ENCODE data around the gene THG1L.

The THG1L gene

GRCh38 chr5:157703736-157704135, 27.5 kb upstream of the THG1L start:
- Histone ChIP-seq H3K36me3 (ENCODE audit: insufficient read depth, low read length) (no peaks in the 10 kb centered on the region), H3K4me1 (ENCODE audit: insufficient read depth, low read length, poor library complexity, severe bottlenecking) (no peaks in the 10 kb centered on the region), H3K79me2 (ENCODE audit: insufficient read depth, low read length) (no peaks in the 10 kb centered on the region), H3K9me2 (replicated peaks; ENCODE audit: low read depth, low read length) (no peaks in the 10 kb centered on the region), H3K4me3 (ENCODE audit: low read length, poor library complexity, severe bottlenecking) (no peak overlapping the region), H4K20me1 (ENCODE audit: insufficient read depth, low read length, poor library complexity, severe bottlenecking) (no peaks in the 10 kb centered on the region), H3K4me2 (ENCODE audit: low read depth, low read length, poor library complexity, severe bottlenecking) (no peak overlapping the region), H3K9me3 (ENCODE audit: insufficient read depth, low read depth, low read length) (no peaks in the 10 kb centered on the region), H3K9ac (ENCODE audit: low read depth, low read length, poor library complexity, severe bottlenecking) (no peak overlapping the region), H3F3A (ENCODE audit: low read depth) (no peaks in the 10 kb centered on the region), H2AFZ (ENCODE audit: low read length) (no peak overlapping the region), H3K27me3 (ENCODE audit: insufficient read depth, low read length, poor library complexity, severe bottlenecking) (no peaks in the 10 kb centered on the region)
- TF ChIP-seq CTCF (conservative IDR thresholded peaks at IDR 0.05; ENCODE audit: low read length) (no peak), EZH2phosphoT487 (IDR thresholded peaks at IDR 0.05; ENCODE audit: borderline replicate concordance) (no peak)

DNA sequence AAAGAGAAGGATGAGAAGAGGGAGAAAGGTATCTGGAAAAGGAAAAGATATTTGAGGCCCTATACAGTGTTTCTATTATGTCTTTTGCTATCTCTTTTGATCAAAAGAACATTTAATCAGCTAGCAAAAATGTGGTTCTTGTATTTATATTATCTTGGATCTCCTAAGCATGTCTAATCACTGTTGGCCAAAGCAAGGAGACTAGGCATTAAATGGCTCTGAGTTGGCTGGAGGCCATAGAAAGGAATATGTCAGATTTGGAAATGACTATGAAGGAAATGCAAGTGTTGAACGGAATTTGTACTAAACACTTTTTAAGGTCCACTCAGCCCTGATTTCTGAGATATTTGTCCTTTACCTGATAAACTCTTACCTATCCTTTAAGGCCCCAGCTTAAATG, 22.4 kb upstream of the THG1L start:
- no peaks in the 10 kb centered on the region for H3K4me1 ChIP-seq (ENCODE audit: insufficient read depth, low read length, poor library complexity, severe bottlenecking)
- H3K79me2 ChIP-seq (ENCODE audit: insufficient read depth, low read length): no peaks in the 10 kb centered on the region
- no peak overlapping the region for H3K9ac ChIP-seq (ENCODE audit: low read depth, low read length, poor library complexity, severe bottlenecking)
- TF ChIP-seq CTCF (conservative IDR thresholded peaks at IDR 0.05; ENCODE audit: low read length) (no peak), EZH2phosphoT487 (IDR thresholded peaks at IDR 0.05; ENCODE audit: borderline replicate concordance) (no peak)
- no peak overlapping the region for H3K4me2 ChIP-seq (ENCODE audit: low read depth, low read length, poor library complexity, severe bottlenecking)
- H3K4me3 ChIP-seq (ENCODE audit: low read length, poor library complexity, severe bottlenecking): no peak overlapping the region
- H3K36me3 ChIP-seq (ENCODE audit: insufficient read depth, low read length): no peaks in the 10 kb centered on the region
- no peaks in the 10 kb centered on the region for H3K27me3 ChIP-seq (ENCODE audit: insufficient read depth, low read length, poor library complexity, severe bottlenecking)
- H3K9me3 ChIP-seq (ENCODE audit: insufficient read depth, low read depth, low read length): no peaks in the 10 kb centered on the region
- no peak overlapping the region for H2AFZ ChIP-seq (ENCODE audit: low read length)
- H3F3A ChIP-seq (ENCODE audit: low read depth): no peaks in the 10 kb centered on the region
- H4K20me1 ChIP-seq (ENCODE audit: insufficient read depth, low read length, poor library complexity, severe bottlenecking): no peaks in the 10 kb centered on the region
- H3K9me2 ChIP-seq (replicated peaks; ENCODE audit: low read depth, low read length): no peaks in the 10 kb centered on the region

DNA sequence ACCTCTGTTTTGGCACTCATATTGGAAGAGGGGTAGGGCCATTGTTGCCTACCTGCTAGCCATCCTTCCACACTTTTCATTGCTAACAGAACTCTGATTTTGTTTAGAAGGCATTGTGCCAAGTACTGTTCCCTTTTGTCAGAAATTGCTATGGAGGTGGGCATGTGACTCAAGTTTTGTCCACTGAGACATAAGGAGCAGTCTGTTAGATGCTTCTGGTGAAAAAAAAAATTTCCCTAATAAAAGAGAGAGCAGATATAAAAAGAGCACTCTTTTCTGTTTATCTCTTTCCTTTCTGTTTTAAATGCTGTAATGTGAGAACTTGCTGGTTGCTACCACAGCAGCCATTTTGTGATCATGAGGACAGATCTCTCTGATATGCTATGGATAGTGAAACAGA, 21.9 kb upstream of the THG1L start:
- Histone ChIP-seq H3K9ac (ENCODE audit: low read depth, low read length, poor library complexity, severe bottlenecking) (no peak overlapping the region), H3K4me1 (ENCODE audit: insufficient read depth, low read length, poor library complexity, severe bottlenecking) (no peaks in the 10 kb centered on the region), H3K27me3 (ENCODE audit: insufficient read depth, low read length, poor library complexity, severe bottlenecking) (no peaks in the 10 kb centered on the region), H3K36me3 (ENCODE audit: insufficient read depth, low read length) (no peaks in the 10 kb centered on the region), H3K9me3 (ENCODE audit: insufficient read depth, low read depth, low read length) (no peaks in the 10 kb centered on the region), H3K79me2 (ENCODE audit: insufficient read depth, low read length) (no peaks in the 10 kb centered on the region), H3K4me2 (ENCODE audit: low read depth, low read length, poor library complexity, severe bottlenecking) (no peak overlapping the region), H3K4me3 (ENCODE audit: low read length, poor library complexity, severe bottlenecking) (no peak overlapping the region), H3F3A (ENCODE audit: low read depth) (no peaks in the 10 kb centered on the region), H2AFZ (ENCODE audit: low read length) (no peak overlapping the region), H4K20me1 (ENCODE audit: insufficient read depth, low read length, poor library complexity, severe bottlenecking) (no peaks in the 10 kb centered on the region), H3K9me2 (replicated peaks; ENCODE audit: low read depth, low read length) (no peaks in the 10 kb centered on the region)
- no peak for TF ChIP-seq CTCF (conservative IDR thresholded peaks at IDR 0.05; ENCODE audit: low read length)
- TF ChIP-seq EZH2phosphoT487 (IDR thresholded peaks at IDR 0.05; ENCODE audit: borderline replicate concordance): no peak
